Epithelial cell of proximal tubule (primary cell): ENCODE measurements around the gene PGA4. TPM values are rescaled to one million over a fixed set of nuclear protein-coding genes. Genes with fewer than 3 reads are reported as not detected.

Experiments used
- DNase-seq: peaks from one replicate; pipeline ENCODE4 v3.0.0-alpha.2; 2011; ENCODE audit warnings: low read depth
- H3K4me3 ChIP-seq: 2 replicates; pipeline ENCODE4 v1.5.1; 2011; ENCODE audit warnings: low read depth, mild to moderate bottlenecking, low read length
- CTCF ChIP-seq: conservative IDR thresholded peaks from 2 replicates; pipeline ENCODE4 v1.5.1; 2012; ENCODE audit warnings: low read depth, mild to moderate bottlenecking, low read length
- total RNA-seq: library from RNA; depleted of rRNA; stranded (reverse); fragments of >200 nt; gene quantifications from 2 replicates; pipeline ENCODE4 v1.2.3, GENCODE V29; 2015

Gene PGA4
- total RNA-seq, 1 donor from 2014 or later = not detected

- DNase-seq = no peak
- TF ChIP-seq CTCF = no peak
Measured at GRCh38 chr11:61181489-61181888, 40.7 kb upstream of the PGA4 start.

DNA sequence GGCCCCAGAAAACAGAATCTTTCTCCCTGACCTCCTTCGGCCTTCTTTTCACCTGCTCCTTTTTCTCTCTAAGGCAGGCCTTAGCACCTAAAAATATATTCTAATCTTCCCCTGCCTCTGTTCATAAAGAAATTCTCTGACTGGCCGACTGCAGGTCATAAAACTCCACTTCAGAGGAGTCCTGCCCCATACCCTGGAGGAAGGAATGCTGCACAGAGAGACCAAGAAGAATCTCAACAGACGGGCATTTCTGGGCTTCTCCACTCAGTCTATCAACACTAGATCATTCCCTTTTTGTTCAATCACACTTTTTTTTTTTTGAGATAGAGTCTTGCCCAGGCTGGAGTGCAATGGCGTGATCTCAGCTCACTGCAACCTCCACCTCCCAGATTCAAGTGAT lies 38.5 kb upstream of the PGA4 start:
- TF ChIP-seq CTCF = peak; percentile 5
- no peak overlapping the region for H3K4me3 ChIP-seq
- DNase-seq = no peak

More at GRCh38 chr11:61181489-61181888, 40.7 kb upstream of the PGA4 start:
- H3K4me3 ChIP-seq = no peak overlapping the region

GRCh38 chr11:61186504-61186903 lies 35.6 kb upstream of the PGA4 start:
- no peak for DNase-seq
- TF ChIP-seq CTCF = no peak
- no peak overlapping the region for H3K4me3 ChIP-seq

DNA sequence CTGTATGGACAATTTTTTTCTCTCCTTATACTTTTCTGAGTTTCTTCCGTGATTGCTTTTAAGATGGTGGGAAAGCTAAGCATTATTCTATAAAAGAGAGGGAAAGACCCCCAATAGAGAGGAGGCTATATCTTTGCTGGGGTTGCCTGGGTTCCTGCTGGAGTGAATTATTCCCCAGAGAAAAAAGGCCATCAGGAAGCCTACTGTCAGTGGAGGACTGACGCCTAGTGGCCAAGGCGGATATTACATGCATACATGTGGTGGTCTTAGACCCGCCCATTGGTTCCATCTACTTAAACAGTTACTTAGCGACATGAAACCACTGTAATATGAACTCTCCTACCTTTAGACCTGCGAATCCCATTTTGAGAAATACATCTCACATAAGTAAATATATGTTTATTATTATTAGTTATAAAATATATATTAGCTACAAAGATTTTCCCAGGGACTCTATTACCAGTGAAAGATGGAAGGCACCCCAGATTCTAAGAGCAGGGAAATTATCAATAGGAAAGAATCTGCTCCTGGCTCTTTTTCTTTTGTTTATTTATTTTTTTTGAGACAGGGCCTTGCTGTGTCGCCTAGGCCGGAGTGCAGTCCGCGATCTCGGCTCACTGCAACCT lies 34.5 kb upstream of the PGA4 start:
- peak; percentile 96 for TF ChIP-seq CTCF
- no peak overlapping the region for H3K4me3 ChIP-seq
- no peak for DNase-seq

GRCh38 chr11:61189933-61190332 lies 32.2 kb upstream of the PGA4 start:
- no peak for TF ChIP-seq CTCF
- no peak overlapping the region for H3K4me3 ChIP-seq
- DNase-seq = no peak

DNA sequence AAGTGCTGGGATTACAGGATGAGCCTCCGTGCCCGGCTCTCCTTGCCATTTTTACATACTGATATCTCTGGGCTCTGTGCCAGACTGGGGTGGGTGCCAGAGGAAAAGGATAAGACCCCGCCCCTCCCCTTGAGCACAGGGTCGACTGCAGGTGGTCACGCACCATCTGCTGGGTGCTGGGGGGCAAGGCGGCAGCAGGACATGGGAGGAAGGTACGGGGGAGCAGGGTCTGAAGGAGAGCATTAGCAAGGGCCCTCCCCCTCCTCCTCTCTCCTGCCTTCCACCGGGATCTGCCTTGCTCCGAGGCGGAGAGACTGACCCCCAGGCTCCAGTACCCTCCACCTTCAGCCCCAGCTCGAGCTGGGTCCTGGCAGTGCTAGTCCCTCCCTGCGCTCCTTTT lies 28.6 kb upstream of the PGA4 start:
- TF ChIP-seq CTCF = no peak
- no peak overlapping the region for H3K4me3 ChIP-seq
- DNase-seq = no peak

DNA sequence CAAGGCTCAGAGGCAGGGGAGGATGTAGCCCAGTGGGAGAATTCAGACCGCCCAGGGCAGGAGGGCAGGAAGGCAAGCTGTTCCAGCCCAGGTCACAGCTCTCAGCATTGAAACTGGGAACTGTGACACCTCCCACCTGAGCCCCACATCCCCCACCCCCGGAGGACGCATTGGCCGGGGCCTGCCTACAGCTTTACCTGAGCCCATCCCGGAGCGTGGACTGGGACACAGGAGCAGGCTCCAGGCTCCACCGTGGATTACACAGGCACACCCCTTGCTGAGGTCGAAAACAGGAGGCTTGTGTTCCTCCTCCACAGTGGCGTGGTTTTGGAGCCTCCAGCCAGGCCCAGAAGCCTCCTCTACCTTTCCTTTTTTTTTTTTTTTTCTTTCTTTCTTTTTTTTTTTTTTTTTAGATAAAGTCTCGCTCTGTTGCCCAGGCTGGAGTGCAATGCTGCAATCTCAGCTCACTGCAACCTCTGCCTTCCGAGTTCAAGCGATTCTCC lies 27.9 kb upstream of the PGA4 start:
- TF ChIP-seq CTCF = no peak
- DNase-seq = no peak
- no peak overlapping the region for H3K4me3 ChIP-seq
